IMR-90 (cell line): ENCODE measurements around the gene NPLOC4. TPM values are rescaled to one million over a fixed set of nuclear protein-coding genes. Genes with fewer than 3 reads are reported as not detected.

ENCODE experiments used
- ATAC-seq: fragments of 200-7000 bp; cut with Tn5 transposase; 2 replicates; pipeline ENCODE4 v1.9.1; 2020; ENCODE audit warnings: low read depth, mild to moderate bottlenecking, moderate library complexity
- BruUV-seq: library from RNA; stranded (reverse); fragments of 400-500 nt; replicated peaks from 2 replicates; lab custom pipeline; 2021; lab: Mats Ljungman, UMichigan
- CTCF ChIA-PET: fragments of 300-600 bp; formaldehyde crosslinking; extraction: SDS; loops from one replicate; lab custom pipeline; 2021; ENCODE audit warnings: antibody characterized with exemption; lab: Yijun Ruan, JAX
- POLR2A ChIA-PET: fragments of 300-600 bp; sonication (Branson Sonifier 250); formaldehyde crosslinking; loops from one replicate; lab custom pipeline; 2022; ENCODE audit warnings: antibody characterized with exemption; ENCODE audit not compliant: unreplicated experiment; lab: Charles Lee
- DNase-seq: peaks from one replicate; pipeline ENCODE4 v3.0.0; 2013
- H2AFZ ChIP-seq: replicated peaks from 2 replicates; pipeline ENCODE3; 2013; ENCODE audit warnings: low read length, mild to moderate bottlenecking; ENCODE audit not compliant: poor library complexity
- H2AK5ac ChIP-seq: 2 replicates; pipeline ENCODE4 v1.6.1; 2013; ENCODE audit warnings: low read depth, low read length, inconsistent platforms
- H2AK9ac ChIP-seq: replicated peaks from 2 replicates; pipeline ENCODE3; 2013; ENCODE audit warnings: mild to moderate bottlenecking, low read depth, low read length, moderate library complexity; ENCODE audit not compliant: poor library complexity
- H2BK120ac ChIP-seq: 2 replicates; pipeline ENCODE4 v1.6.1; 2013; ENCODE audit warnings: low read depth, low read length, inconsistent platforms
- H2BK15ac ChIP-seq: 3 replicates; pipeline ENCODE4 v1.6.1; 2013; ENCODE audit warnings: low read depth, low read length, inconsistent platforms
- H2BK20ac ChIP-seq: 2 replicates; pipeline ENCODE4 v1.6.1; 2013; ENCODE audit warnings: low read depth, mild to moderate bottlenecking, inconsistent platforms, low read length, moderate library complexity
- H2BK5ac ChIP-seq: 2 replicates; pipeline ENCODE4 v1.6.1; 2013; ENCODE audit warnings: mild to moderate bottlenecking, low read depth, low read length, inconsistent platforms; ENCODE audit not compliant: poor library complexity, severe bottlenecking
- H3K14ac ChIP-seq: replicated peaks from 2 replicates; pipeline ENCODE4 v1.6.1; 2013; ENCODE audit warnings: low read depth, low read length, inconsistent platforms
- H3K18ac ChIP-seq: 2 replicates; pipeline ENCODE4 v1.6.1; 2013; ENCODE audit warnings: low read depth, low read length, control low read depth
- H3K23ac ChIP-seq: 2 replicates; pipeline ENCODE4 v1.6.1; 2013; ENCODE audit warnings: low read depth, low read length, inconsistent platforms
- H3K27ac ChIP-seq: 2 replicates; pipeline ENCODE4 v1.5.1; 2013; ENCODE audit warnings: mild to moderate bottlenecking, control low read depth, low read length; ENCODE audit not compliant: insufficient read depth
- H3K27me3 ChIP-seq: 2 replicates; pipeline ENCODE4 v1.6.1; 2013; ENCODE audit warnings: low read length; ENCODE audit not compliant: control insufficient read depth, insufficient read depth
- H3K36me3 ChIP-seq: 2 replicates; pipeline ENCODE4 v1.6.1; 2013; ENCODE audit warnings: low read length, mixed read lengths; ENCODE audit not compliant: control insufficient read depth, insufficient read depth
- H3K4ac ChIP-seq: 2 replicates; pipeline ENCODE4 v1.6.1; 2013; ENCODE audit warnings: low read depth, low read length, inconsistent platforms
- H3K4me1 ChIP-seq: 2 replicates; pipeline ENCODE4 v1.6.1; 2013; ENCODE audit warnings: low read length, mixed read lengths; ENCODE audit not compliant: control insufficient read depth, insufficient read depth
- H3K4me2 ChIP-seq: 2 replicates; pipeline ENCODE4 v1.6.1; 2013; ENCODE audit warnings: low read depth, mild to moderate bottlenecking, control low read depth, low read length, moderate library complexity
- H3K4me3 ChIP-seq: 2 replicates; pipeline ENCODE4 v1.5.1; 2013; ENCODE audit warnings: low read depth, mild to moderate bottlenecking, control low read depth, low read length, moderate library complexity; ENCODE audit not compliant: insufficient read depth
- H3K56ac ChIP-seq: 2 replicates; pipeline ENCODE4 v1.6.1; 2013; ENCODE audit warnings: low read length, inconsistent platforms; ENCODE audit not compliant: insufficient read depth; ENCODE audit errors: extremely low read depth
- H3K79me1 ChIP-seq, 2 experiments: 2 replicates each; pipeline ENCODE4 v1.6.1; 2013; ENCODE audit warnings: low read length in 2 of 2, inconsistent platforms in 1 of 2, low read depth in 1 of 2
- H3K9ac ChIP-seq: 2 replicates; pipeline ENCODE4 v1.6.1; 2013; ENCODE audit warnings: low read depth, low read length, control low read depth
- H3K9me1 ChIP-seq: 2 replicates; pipeline ENCODE4 v1.6.1; 2013; ENCODE audit warnings: low read length, inconsistent platforms; ENCODE audit not compliant: insufficient read depth
- H3K9me3 ChIP-seq: 2 replicates; pipeline ENCODE4 v1.6.1; 2013; ENCODE audit warnings: low read length; ENCODE audit not compliant: control insufficient read depth, insufficient read depth
- H4K20me1 ChIP-seq: 2 replicates; pipeline ENCODE4 v1.6.1; 2013; ENCODE audit warnings: low read length, inconsistent platforms; ENCODE audit not compliant: insufficient read depth
- H4K5ac ChIP-seq: 2 replicates; pipeline ENCODE4 v1.6.1; 2013; ENCODE audit warnings: mild to moderate bottlenecking, low read depth, low read length, control low read depth
- H4K8ac ChIP-seq, 2 experiments: 2 replicates each; pipeline ENCODE4 v1.6.1; 2013; ENCODE audit warnings: low read depth in 2 of 2, low read length in 2 of 2, control low read depth in 1 of 2, inconsistent platforms in 1 of 2
- H4K91ac ChIP-seq: 2 replicates; pipeline ENCODE4 v1.6.1; 2013; ENCODE audit warnings: low read depth, low read length, inconsistent platforms; ENCODE audit not compliant: insufficient read depth
- MAFK ChIP-seq: IDR thresholded peaks from 2 replicates; pipeline ENCODE4 v1.6.1; 2012; ENCODE audit warnings: low read depth, low read length, improper control_type of control experiment
- MXI1 ChIP-seq: IDR thresholded peaks from 2 replicates; pipeline ENCODE4 v1.6.1; 2012; ENCODE audit warnings: low read depth, mild to moderate bottlenecking, low read length, moderate library complexity, borderline replicate concordance
- POLR2A ChIP-seq: IDR thresholded peaks from 2 replicates; pipeline ENCODE4 v1.6.1; 2012; ENCODE audit warnings: mild to moderate bottlenecking, low read depth, low read length
- RCOR1 ChIP-seq: IDR thresholded peaks from 2 replicates; pipeline ENCODE4 v1.6.1; 2012; ENCODE audit warnings: mild to moderate bottlenecking, low read length, improper control_type of control experiment; ENCODE audit not compliant: insufficient replicate concordance
- USF2 ChIP-seq: fragments of 150-350 bp; IDR thresholded peaks from 2 replicates; pipeline ENCODE4 v1.6.1; 2017; ENCODE audit warnings: mild to moderate bottlenecking, antibody characterized with exemption, low read length, low read depth
- WGBS, 2 experiments: methylation state at CpG; one replicate each; pipeline versions ENCODE4 v1.1.5 to v1.1.7; 2013; ENCODE audit warnings: missing lambda C conversion rate in 2 of 2; ENCODE audit not compliant: insufficient read length in 1 of 2; ENCODE audit errors: extremely low coverage in 2 of 2; 5-methylcytosine and 5-hydroxymethylcytosine counted together
- dilution Hi-C: fragments of 300-500 bp; cut with HindIII; formaldehyde crosslinking; loops from one replicate; pipeline ENCODE4 v1.14.3; 2018; ENCODE audit warnings: low sequenced_read_pairs; ENCODE audit not compliant: unreplicated experiment
- in situ Hi-C: fragments of 300-500 bp; cut with MboI; formaldehyde crosslinking; loops from 3 replicates; pipeline ENCODE4 v1.14.3; 2019; ENCODE audit warnings: low sequenced_read_pairs, inconsistent platforms, mixed read lengths
- intact Hi-C: fragments of 100-400 bp; cut with micrococcal nuclease; formaldehyde crosslinking; loops from 2 replicates; pipeline ENCODE4 v1.10.0; 2022
- polyA plus RNA-seq, 3 experiments: library from polyadenylated mRNA; depleted of rRNA; stranded (reverse); fragments of >200 nt; gene quantifications; 2 replicates each; pipeline ENCODE4 v1.2.3, GENCODE V29; 2012; ENCODE audit warnings: low replicate concordance in 1 of 3
- total RNA-seq: library from RNA; depleted of rRNA; stranded (reverse); fragments of >200 nt; gene quantifications from 2 replicates; pipeline ENCODE4 v1.2.3, GENCODE V29; 2012
- TF ChIP-seq, protein P1 (sequence below): fragments of 150-350 bp; IDR thresholded peaks from 2 replicates; pipeline ENCODE4 v1.6.1; 2016; ENCODE audit warnings: low read depth, mild to moderate bottlenecking, low read length, moderate library complexity, borderline replicate concordance

The NPLOC4 gene
- total and polyA plus RNA-seq, 2 of the 4 experiments (the other 2 are of a cell fraction) = 70.4 to 78.3 TPM

DNA sequence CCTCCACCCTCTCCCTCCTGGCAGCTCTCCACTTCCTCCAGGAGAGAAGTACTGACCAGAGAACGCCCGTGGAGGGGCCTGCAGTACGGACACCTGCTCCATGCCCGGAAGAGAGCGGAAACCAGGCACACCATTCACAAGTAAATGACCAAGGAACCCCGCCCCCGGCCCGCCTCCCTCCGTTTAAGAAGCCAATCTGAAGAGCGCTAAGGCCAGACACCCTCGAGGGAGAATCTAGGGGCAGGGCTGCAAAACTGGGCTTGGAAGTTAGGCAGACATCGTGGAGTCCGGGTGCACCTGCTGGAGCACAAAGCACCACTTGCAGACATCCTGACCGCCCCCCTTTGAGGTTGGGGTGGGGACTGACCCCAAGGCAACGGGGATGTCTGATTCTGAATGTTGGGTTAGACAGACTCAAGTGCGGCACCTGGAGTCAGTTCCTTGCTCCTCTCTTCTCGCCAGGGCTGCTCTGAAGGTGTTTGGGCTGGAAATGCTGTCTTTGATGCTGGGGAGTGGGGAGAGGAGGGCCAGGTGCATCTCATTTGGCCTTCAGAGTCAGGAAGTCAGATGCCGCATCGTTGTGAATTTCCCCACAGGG, 83.8 kb downstream of the NPLOC4 start:
- no peak for TF ChIP-seq RCOR1
- no peak for TF ChIP-seq MXI1
- peak; percentile 24; the same call in 1 of the 2 replicates for TF ChIP-seq POLR2A
- no peak for TF ChIP-seq MAFK
- no peak for TF ChIP-seq USF2
- TF ChIP-seq, protein P1, sequence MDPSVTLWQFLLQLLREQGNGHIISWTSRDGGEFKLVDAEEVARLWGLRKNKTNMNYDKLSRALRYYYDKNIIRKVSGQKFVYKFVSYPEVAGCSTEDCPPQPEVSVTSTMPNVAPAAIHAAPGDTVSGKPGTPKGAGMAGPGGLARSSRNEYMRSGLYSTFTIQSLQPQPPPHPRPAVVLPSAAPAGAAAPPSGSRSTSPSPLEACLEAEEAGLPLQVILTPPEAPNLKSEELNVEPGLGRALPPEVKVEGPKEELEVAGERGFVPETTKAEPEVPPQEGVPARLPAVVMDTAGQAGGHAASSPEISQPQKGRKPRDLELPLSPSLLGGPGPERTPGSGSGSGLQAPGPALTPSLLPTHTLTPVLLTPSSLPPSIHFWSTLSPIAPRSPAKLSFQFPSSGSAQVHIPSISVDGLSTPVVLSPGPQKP = no peak
- in situ Hi-C loops = no loop called here
- Histone ChIP-seq H2AFZ (peak overlapping the region; percentile 96), H2BK120ac (peak overlapping the region; percentile 53), H3K23ac (peak overlapping the region; percentile 82; the same call in 1 of the 2 replicates), H3K9me3 (no peaks in the 10 kb centered on the region), H3K9me1 (peaks cover 17% of the 10 kb centered on the region), H4K91ac (peak overlapping the region; percentile 63; the same call in 1 of the 2 replicates), H3K9ac (peak overlapping the region; percentile 81), H4K5ac (no peak overlapping the region), H3K18ac (no peak overlapping the region), H3K14ac (peak overlapping the region; percentile 78), H2AK9ac (peak overlapping the region; percentile 100), H3K4me2 (peak overlapping the region; percentile 96), H3K4ac (peak overlapping the region; percentile 96), H2AK5ac (peak overlapping the region; percentile 67), H3K79me1 (peaks cover 17 to 77% of the 10 kb centered on the region in 2 experiments; a peak in 3 of 4 replicates), H3K36me3 (peaks cover 33% of the 10 kb centered on the region), H2BK15ac (no peak overlapping the region), H3K56ac (peak overlapping the region; percentile 50; the same call in 1 of the 2 replicates), H2BK5ac (peak overlapping the region; percentile 87), H3K27me3 (no peaks in the 10 kb centered on the region), H3K4me1 (peaks cover 22% of the 10 kb centered on the region), H2BK20ac (no peak overlapping the region; the same call in 1 of the 2 replicates), H4K8ac (peak overlapping the region; percentile 66 to 81), H3K4me3 (peak overlapping the region; percentile 100), H3K27ac (peak overlapping the region; percentile 77), H4K20me1 (peaks cover 51% of the 10 kb centered on the region)
- no TSS peak for BruUV-seq
- dilution Hi-C loops = no loop called here
- ChIA-PET POLR2A (no interaction called here), CTCF (no interaction called here)
- peak; percentile 63 for ATAC-seq
- WGBS, 2 experiments = 0% methylated on average over 3 of the region's 19 CpGs; no CpG with 5 or more reads in 1 of the 2 experiments
- intact Hi-C loops = loop anchor here (1.0 kb wide), 1 partner anchor 48 kb away; no protein-coding TSS in a partner anchor
- DNase-seq = peak; percentile 66
